Muscle of leg (tissue), 11 donors: ENCODE results near the gene PITX1. TPM values are rescaled to one million over a fixed set of nuclear protein-coding genes. Genes with fewer than 3 reads are reported as not detected.
A peak's percentile ranks its signal among the peaks of the same experiment; 100 is the strongest.

Experiments
- DNase-seq: peaks from one replicate; pipeline ENCODE4 v3.0.0; 2013
- H3K27ac ChIP-seq: one replicate; pipeline ENCODE4 v1.5.1; 2013; ENCODE audit warnings: mild to moderate bottlenecking, low read length, control low read depth
- H3K27me3 ChIP-seq: one replicate; pipeline ENCODE4 v1.6.1; 2013; ENCODE audit warnings: low read length; ENCODE audit not compliant: control insufficient read depth, insufficient read depth
- H3K36me3 ChIP-seq: one replicate; pipeline ENCODE4 v1.6.1; 2013; ENCODE audit warnings: low read length; ENCODE audit not compliant: control insufficient read depth, insufficient read depth
- H3K4me1 ChIP-seq: one replicate; pipeline ENCODE4 v1.6.1; 2013; ENCODE audit warnings: low read length; ENCODE audit not compliant: control insufficient read depth, insufficient read depth
- H3K4me3 ChIP-seq: one replicate; pipeline ENCODE4 v1.5.1; 2013; ENCODE audit warnings: low read length, control low read depth
- H3K9me3 ChIP-seq: replicated peaks from 2 replicates; pipeline ENCODE4 v1.6.1; 2013; ENCODE audit warnings: low read depth, low read length; ENCODE audit not compliant: control insufficient read depth
- WGBS: methylation state at CpG from one replicate; pipeline ENCODE4 v1.1.5; 2013; ENCODE audit warnings: missing lambda C conversion rate; ENCODE audit not compliant: insufficient coverage; 5-methylcytosine and 5-hydroxymethylcytosine counted together
- polyA plus RNA-seq, 8 donors: library from polyadenylated mRNA; unstranded; fragments of 120-200 nt; gene quantifications; one replicate each; pipeline versions ENCODE4 v1.2.1 to v1.2.3, GENCODE V29; 2013; ENCODE audit warnings: inconsistent platforms in 1 of 8, low replicate concordance in 1 of 8; ENCODE audit not compliant: insufficient read length in 8 of 8, insufficient read depth in 1 of 8
- total RNA-seq: library from RNA; stranded (reverse); fragments of 120-200 nt; gene quantifications from one replicate; pipeline ENCODE4 v1.2.4, GENCODE V29; 2013

Gene PITX1
- total and polyA plus RNA-seq, 9 donors: 3.6 to 11.1 (median 8.0) TPM

DNA sequence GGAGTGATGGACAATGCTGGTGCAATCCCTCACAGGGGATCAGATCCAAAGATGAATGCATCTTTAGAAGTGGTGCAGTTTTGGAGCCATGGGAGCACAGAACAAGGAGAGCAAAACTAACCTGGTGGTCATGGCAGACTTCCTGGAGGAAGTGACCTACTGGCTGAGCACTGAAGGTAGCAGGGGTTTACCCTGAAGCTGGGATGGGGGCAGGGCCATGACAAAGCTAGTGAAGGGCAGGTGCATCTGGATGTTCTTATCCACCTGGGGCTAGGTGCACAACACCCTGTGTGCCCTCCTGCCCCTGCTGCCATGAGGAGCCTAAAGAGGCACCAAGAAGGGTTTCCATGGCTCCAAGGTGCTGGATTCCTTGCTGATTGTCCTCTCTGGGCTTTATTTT lies 11.5 kb upstream of the PITX1 start:
- Histone ChIP-seq H3K36me3 (no peaks in the 10 kb centered on the region), H3K27me3 (peaks cover 93% of the 10 kb centered on the region), H3K4me1 (peaks cover 2% of the 10 kb centered on the region), H3K4me3 (no peak overlapping the region), H3K9me3 (no peaks in the 10 kb centered on the region), H3K27ac (no peak overlapping the region)
- no peak for DNase-seq

DNA sequence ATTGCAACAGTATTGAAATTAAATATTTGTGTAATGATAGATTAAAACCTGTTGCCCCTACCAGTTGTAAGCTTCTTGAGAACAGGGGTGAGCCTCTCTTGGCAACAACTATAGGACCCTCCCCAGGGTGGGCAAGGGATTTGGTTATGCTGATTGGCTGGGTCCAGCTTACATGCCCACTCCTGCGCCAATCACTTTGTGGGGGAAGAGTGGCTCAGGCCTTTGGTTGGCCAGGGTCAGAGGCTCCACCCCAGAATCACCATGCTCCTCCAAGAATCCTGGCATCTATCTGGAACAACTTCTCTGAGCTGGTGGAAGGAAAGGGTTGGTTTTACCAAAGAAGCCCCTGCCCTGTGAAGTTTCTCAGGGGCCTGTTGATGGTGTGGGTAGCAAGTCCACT lies 8.6 kb upstream of the PITX1 start:
- no peak for DNase-seq
- whole genome bisulfite sequencing: no CpG with 5 or more reads among the region's 1 CpG
- Histone ChIP-seq H3K36me3 (no peaks in the 10 kb centered on the region), H3K4me1 (peaks cover 17% of the 10 kb centered on the region), H3K9me3 (no peaks in the 10 kb centered on the region), H3K27ac (no peak overlapping the region), H3K4me3 (no peak overlapping the region), H3K27me3 (peaks cover 97% of the 10 kb centered on the region)

DNA sequence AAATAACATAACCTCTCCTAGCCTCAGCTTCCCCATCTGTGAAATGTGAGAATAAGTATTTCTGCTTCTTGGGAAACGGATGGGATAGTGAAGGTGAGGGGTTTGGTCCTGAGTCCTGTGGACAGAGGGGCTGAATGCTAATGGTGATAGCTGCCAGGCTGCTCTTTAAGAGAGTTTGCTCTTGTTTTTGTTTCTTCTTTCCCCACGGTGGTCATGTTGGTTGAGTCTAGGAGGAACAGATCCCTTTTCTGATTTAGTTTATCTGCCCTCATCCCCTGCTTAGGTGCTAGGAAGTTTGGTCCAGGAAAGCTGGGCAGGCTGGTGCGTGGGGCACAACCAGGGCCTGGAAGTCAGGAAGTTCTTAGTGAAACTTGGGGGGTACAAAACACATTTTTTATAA lies 7.7 kb upstream of the PITX1 start:
- Histone ChIP-seq H3K27me3 (peaks cover 98% of the 10 kb centered on the region), H3K36me3 (no peaks in the 10 kb centered on the region), H3K4me1 (peaks cover 17% of the 10 kb centered on the region), H3K27ac (no peak overlapping the region), H3K4me3 (no peak overlapping the region), H3K9me3 (no peaks in the 10 kb centered on the region)
- WGBS: 60% methylated on average over 1 of the region's 3 CpGs
- DNase-seq: no peak

DNA sequence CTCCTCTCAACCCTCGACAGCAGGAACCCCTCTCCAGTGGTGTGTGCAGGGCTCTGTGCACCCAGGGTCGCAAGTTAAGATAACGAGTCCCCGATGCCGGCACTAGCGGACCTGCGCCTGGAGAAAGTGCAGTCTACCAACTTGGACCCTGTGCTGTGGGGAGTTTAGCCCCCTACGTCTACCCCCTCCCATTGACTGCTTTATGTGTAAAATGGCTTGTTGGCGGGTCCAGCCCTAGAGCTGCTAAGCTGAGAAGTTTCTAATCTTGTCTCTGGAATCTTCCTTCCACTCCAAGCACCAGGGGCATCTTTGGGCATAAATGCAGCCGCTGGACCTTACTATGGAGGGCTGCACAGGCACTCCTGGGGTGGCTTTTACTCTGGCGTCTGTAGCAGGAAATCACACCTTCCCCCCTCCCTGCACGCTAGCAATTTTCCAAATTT lies 7.1 kb upstream of the PITX1 start:
- Histone ChIP-seq H3K36me3 (no peaks in the 10 kb centered on the region), H3K9me3 (no peaks in the 10 kb centered on the region), H3K4me1 (peaks cover 17% of the 10 kb centered on the region), H3K27me3 (peaks cover 98% of the 10 kb centered on the region), H3K27ac (no peak overlapping the region), H3K4me3 (no peak overlapping the region)
- 80% methylated on average over 1 of the region's 12 CpGs for WGBS
- no peak for DNase-seq

DNA sequence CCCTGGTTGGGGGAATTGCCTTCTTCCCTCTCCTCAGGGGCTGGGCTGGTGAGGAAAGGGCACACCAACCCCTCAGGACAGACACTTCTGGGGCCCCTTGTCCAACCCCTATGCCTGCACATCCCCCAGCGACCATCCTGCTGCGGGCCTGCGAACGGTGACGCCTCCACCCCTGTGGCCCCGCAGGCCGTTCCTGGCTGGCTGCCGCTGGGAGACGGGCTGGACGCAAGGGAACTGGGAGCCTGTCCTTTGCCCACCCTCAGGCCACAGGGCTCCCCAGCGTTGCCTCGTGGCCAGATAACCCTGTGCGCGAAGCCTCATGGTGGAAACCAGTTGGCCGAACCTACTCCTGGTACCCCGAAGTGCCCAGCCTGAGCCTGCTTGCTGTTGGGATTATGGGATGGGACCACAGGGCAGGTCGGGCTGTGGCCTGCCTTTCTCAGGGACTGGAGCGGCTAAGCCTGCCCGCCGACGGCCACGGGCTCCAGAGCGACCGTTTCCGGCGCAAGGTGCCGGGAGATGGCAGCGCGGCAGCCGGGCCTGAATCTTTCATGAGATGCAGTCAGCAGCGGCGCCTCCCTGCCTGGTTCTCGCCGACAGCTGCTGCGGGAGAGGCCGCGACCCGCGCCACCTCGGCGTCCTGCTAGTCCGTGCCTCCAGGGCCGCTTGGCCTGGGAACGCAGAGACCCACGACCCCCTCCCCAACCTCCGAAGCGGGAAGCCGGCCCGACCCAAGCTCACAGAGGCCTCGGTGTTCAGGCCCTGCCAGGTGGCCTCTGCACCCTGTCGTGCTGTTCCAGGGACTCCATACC lies 6.5 kb upstream of the PITX1 start:
- Histone ChIP-seq H3K4me3 (no peak overlapping the region), H3K9me3 (no peaks in the 10 kb centered on the region), H3K36me3 (no peaks in the 10 kb centered on the region), H3K4me1 (peaks cover 17% of the 10 kb centered on the region), H3K27ac (no peak overlapping the region), H3K27me3 (peaks cover 97% of the 10 kb centered on the region)
- WGBS: 46% methylated on average over 50 of the region's 51 CpGs
- DNase-seq: no peak

DNA sequence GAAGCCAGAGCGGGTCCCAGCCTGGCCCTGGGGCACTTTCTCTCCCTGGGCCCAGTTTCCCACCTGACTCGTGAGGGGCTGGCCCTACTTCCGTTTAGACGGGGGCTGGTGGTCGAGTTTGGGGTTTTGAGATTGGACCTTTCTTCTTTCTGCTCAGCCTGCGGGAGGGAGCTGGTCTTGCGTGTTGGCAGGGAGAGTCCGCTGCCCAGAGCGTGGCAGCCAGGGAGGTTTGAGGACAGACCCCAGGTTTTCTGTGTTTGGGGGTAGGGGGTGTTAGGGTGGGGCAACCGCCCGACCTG lies 6.0 kb upstream of the PITX1 start:
- WGBS: 39% methylated on average over 7 of the region's 11 CpGs
- Histone ChIP-seq H3K4me1 (peaks cover 17% of the 10 kb centered on the region), H3K27ac (no peak overlapping the region), H3K36me3 (no peaks in the 10 kb centered on the region), H3K4me3 (no peak overlapping the region), H3K9me3 (no peaks in the 10 kb centered on the region), H3K27me3 (peaks cover 97% of the 10 kb centered on the region)
- no peak for DNase-seq

DNA sequence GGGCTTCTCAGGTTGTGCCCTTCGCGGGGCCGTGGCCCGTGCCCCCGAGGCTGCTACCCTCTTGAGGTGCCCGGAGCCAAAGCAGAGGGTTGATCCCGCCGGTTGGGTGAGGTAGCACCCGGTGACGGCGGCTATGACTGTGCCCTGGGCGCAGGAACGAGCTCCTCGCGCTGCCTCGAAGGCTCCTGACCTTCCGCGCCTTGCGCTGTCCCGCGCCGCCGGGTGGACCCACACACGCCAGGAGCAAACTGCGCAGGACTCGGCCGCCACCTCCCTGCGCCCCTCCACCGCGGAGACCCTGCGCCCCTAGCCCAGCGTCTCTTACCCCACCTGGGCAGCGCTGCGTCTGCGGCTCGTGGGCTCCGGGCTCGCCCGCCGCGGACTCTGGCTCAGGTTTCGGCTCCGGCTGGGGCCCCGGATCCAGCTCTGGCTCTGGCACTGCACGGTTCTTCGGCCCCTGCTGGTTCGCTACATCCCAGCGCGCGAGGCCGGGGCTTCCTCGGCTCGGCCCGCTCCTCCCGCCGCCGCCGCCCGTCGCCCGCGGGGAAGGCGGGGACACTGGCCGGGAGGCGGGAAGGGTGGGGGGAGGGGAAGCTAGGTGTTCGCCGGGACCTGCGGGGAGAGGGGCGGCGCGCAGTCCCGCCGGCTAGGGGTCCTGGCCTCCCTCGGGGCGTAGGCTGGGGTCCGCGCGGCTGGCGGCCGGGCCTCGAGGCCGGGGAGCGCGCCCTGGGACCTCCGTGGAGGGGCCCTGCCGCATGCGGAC lies 5.4 kb upstream of the PITX1 start:
- 3% methylated on average over 85 of the region's 87 CpGs for WGBS
- H3K27me3 ChIP-seq: peaks cover 97% of the 10 kb centered on the region
- no peaks in the 10 kb centered on the region for H3K36me3 ChIP-seq
- no peak overlapping the region for H3K4me3 ChIP-seq
- H3K27ac ChIP-seq: no peak overlapping the region
- DNase-seq: peak; percentile 27
- H3K9me3 ChIP-seq: no peaks in the 10 kb centered on the region
- H3K4me1 ChIP-seq: peaks cover 22% of the 10 kb centered on the region

DNA sequence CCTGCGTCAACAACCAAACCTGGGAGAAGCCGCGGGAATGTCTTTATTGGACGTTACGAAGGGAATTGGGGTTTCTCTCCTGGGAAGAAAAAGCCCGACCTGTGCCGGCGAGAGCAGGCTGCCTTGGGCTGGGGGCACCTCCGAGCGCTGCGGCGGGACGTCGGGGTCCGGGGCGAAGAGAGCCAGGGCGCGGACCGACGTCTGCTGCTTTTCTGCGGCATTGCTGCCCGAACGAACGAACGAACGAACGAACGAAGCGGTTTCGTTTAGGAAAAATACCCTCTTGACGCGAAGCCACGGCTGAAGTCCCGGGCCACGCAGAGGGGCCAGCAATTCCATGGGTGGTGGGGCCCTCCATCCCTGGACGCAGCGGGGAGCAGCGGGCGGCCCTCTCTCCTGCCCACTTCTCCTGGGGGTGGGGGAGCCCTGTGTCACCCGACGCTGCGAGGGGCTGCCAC lies 4.8 kb upstream of the PITX1 start:
- Histone ChIP-seq H3K4me3 (no peak overlapping the region), H3K9me3 (no peaks in the 10 kb centered on the region), H3K4me1 (peaks cover 23% of the 10 kb centered on the region), H3K36me3 (no peaks in the 10 kb centered on the region), H3K27ac (no peak overlapping the region), H3K27me3 (peaks cover 94% of the 10 kb centered on the region)
- no peak for DNase-seq
- WGBS: 11% methylated on average over 41 of the region's 42 CpGs

DNA sequence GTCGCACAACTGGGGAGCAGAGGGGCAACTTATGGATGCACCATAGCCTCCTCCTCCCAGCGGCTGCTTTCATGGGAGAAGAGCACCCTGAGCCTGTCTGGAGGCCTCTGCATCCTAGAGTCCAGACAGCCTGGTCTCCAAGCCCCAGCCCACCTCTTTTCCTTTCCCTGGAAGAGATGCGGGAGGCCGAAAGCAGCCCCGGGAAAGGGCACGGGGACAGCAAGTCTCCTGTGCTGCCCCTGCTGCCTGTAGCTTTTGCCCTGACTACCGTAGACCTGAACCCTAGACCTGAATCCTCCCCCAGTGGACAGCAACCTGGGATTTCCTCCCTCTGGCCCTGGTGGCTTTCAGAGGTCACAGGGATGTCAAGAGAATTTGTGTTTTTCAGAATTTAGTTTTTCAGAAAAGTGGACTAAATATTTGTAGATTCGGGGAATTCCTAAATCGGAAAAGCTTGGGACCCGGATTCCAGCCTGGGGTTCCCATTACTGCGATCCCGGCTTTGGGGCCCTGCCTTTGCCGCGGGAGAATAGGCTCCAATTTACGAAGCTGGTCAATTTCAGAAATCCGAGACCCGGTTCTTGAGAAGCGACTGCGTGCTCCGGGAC lies 4.3 kb upstream of the PITX1 start:
- Histone ChIP-seq H3K27ac (no peak overlapping the region), H3K4me1 (peaks cover 24% of the 10 kb centered on the region), H3K36me3 (no peaks in the 10 kb centered on the region), H3K4me3 (no peak overlapping the region), H3K9me3 (no peaks in the 10 kb centered on the region), H3K27me3 (peaks cover 91% of the 10 kb centered on the region)
- WGBS: 61% methylated on average over 20 of the region's 20 CpGs
- DNase-seq: no peak

DNA sequence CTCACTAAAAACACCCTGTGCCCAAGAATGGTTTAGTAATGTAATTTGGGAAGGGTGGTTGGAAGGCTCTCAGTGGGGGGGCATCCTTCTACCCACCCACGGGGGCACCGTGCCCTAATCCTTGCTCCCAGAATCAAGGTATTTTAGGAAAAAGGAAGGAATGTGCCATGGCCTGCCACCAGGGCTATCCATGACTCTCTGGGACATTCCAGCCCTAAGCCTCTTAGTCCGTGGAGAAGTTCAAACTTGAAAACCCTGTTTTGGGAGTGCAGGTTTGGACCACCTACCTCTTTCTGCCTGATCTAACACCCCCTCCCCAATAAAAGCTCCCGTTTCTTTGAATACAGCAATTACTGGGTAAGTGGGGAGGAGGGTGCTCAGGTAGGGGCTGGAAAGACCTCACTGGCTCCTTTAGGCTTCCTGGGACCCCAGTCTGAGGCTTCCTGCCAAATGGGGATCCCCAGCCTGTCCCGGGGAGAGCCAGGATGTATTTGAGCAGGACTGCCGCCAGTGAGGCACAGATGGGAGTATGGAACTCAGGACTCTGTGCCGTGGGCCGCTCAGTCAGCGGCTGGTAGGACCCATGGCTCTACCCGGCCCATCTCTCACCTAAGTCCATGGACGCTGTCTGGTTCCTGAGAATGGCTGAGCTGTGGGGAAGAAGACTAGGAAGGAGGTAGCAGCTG lies 3.6 kb upstream of the PITX1 start:
- WGBS: 74% methylated on average over 5 of the region's 11 CpGs
- Histone ChIP-seq H3K27ac (no peak overlapping the region), H3K4me1 (peaks cover 27% of the 10 kb centered on the region), H3K36me3 (no peaks in the 10 kb centered on the region), H3K4me3 (no peak overlapping the region), H3K9me3 (no peaks in the 10 kb centered on the region), H3K27me3 (peaks cover 91% of the 10 kb centered on the region)
- DNase-seq: no peak
